ENCODE measurements around the gene GPR176.

- TF ChIP-seq, protein P1, sequence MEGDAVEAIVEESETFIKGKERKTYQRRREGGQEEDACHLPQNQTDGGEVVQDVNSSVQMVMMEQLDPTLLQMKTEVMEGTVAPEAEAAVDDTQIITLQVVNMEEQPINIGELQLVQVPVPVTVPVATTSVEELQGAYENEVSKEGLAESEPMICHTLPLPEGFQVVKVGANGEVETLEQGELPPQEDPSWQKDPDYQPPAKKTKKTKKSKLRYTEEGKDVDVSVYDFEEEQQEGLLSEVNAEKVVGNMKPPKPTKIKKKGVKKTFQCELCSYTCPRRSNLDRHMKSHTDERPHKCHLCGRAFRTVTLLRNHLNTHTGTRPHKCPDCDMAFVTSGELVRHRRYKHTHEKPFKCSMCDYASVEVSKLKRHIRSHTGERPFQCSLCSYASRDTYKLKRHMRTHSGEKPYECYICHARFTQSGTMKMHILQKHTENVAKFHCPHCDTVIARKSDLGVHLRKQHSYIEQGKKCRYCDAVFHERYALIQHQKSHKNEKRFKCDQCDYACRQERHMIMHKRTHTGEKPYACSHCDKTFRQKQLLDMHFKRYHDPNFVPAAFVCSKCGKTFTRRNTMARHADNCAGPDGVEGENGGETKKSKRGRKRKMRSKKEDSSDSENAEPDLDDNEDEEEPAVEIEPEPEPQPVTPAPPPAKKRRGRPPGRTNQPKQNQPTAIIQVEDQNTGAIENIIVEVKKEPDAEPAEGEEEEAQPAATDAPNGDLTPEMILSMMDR (IDR thresholded peaks at IDR 0.05), result no peak
- no peak for TF ChIP-seq EP300 (IDR thresholded peaks at IDR 0.05)
- no peak for TF ChIP-seq POLR2A (IDR thresholded peaks at IDR 0.05)
Observed at GRCh38 chr15:39873978-39874377, 46.1 kb downstream of the GPR176 start.
